HG03565 (cell line): ENCODE results near the gene MPZL3.
"Not testable (repeated sequence)": the region's sequence is repeated elsewhere in the genome, so short reads cannot be mapped to it uniquely, and the experiment has no call there.

ENCODE experiments used
- ATAC-seq: cut with Tn5 transposase; IDR thresholded peaks from one replicate; pipeline ENCODE4 v1.9.1; 2021; ENCODE audit warnings: mild to moderate bottlenecking, moderate library complexity; ENCODE audit not compliant: unreplicated experiment

Gene MPZL3

DNA sequence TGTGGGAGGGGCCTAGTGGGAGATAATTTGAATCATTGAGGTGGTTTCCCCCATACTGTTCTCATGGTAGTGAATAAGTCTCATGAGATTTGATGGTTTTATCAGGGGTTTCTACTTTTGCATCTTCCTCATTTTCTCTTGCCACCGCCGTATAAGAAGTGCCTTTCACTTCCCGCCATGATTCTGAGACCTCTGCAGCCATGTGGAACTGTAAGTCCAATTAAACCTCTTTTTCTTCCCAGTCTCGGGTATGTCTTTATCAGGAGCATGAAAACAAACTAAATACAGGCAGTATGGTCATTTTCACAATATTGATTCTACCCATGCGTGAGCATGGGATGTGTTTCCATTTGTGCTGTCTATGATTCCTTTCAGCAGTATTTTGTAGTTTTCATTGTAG, 59.3 kb downstream of the MPZL3 start:
- not testable (repeated sequence) for ATAC-seq

DNA sequence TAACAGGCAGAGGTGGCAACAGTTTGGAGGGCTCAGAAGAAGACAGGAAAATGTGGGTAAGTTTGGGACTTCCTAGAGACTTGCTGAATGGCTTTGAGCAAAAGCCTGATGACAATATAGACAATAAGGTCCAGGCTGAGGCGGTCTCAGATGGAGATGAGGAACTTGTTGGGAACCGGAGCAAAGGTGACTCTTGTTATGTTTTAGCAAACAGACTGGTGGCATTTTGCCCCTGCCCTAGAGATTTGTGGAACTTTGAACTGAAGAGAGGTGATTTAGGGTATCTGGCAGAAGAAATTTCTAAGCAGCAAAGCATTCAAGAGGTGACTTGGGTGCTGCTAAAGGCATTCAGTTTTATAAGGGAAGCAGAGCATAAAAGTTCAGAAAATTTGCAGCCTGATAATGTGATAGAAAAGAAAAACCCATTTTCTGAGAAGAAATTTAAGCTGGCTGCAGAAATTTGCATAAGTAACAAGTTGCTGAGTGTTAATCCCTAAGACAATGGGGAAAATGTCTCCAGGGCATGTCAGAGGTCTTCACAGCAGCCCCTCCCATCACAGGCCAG, 61.1 kb downstream of the MPZL3 start:
- ATAC-seq: not testable (repeated sequence)

DNA sequence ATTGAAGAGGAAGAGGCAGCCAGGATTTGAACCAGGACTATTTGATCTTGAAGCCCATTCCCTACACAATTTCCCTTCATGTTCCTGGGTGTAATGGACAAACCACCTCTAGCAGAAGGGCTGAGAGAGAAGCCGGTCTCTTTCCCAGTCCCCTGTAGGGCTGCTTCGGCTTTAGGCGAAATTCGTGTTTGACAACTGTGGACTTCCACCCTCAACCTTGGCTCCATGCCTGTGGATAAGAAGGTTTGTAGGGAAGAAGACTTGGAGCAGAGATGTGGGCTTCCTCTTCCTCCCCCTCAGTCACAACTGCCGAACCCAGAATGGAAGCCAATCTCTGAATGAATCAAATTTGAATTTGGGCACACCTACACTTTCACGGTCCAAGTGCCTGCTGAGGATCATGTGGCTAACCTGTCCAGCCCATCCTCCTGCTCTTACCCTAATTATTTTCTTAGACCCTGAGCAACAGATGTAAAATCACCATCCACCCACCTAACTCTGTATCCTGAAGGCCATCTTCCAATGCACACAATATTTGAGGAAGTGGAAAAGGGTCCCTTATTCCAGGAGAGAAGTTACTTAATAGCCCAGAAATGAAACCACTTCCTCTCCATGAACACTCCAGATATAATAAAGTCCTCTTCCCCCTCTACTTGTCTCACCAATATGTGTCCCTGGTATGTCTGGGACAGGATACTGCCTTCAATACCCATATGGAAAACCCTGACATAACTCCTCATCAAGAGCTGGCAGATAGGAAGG, 65.6 kb downstream of the MPZL3 start:
- no peak for ATAC-seq

DNA sequence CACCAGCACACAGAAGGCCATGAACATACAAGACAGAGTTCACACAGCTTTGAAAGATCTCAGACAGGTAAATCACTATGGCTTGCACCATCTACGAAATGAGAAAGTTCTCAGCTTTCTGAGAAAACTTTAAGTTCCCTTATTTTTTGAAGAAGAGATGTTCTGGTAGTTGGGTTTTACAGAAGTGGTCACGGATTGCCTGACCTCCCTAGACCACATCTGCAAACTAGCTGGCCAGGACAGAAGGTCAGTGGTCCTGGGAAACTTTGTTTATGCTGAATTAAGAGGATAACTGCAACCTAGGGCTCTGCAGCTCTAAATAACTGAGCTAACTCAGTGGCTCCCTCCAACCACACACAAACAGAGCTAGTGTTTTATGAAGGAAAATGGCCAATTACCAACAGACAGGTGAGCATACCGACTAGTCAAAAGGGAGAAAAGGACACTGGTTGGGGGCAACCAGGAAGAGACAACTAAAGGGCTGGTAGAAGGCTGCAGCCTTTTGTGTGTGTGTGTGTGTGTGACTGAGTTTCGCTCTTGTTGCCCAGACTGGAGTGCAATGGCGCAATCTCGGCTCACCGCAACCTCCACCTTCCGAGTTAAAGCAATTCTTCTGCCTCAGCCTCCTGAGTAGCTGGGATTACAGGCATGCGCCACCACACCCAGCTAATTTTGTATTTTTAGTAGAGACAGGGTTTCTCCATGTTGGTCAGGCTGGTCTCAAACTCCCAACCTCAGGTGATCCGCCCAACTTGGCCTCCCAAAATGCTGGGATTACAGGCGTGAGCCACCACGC, 67.2 kb downstream of the MPZL3 start:
- ATAC-seq: no peak

DNA sequence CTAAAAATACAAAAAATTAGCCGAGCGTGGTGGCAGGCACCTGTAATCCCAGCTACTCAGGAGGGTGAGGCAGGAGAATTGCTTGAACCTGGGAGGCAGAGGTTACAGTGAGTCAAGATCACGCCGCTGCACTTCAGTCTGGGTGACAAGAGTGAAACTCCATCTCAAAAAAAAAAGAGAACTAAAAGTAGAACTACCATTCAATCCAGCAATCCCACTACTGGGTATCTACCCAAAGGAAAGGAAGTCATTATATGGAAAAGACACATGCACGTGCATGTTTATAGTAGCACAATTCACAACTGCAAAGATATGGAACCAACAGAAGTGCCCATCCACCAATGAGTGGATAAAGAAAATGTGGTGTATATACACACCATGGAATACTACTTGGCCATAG, 68.5 kb downstream of the MPZL3 start:
- ATAC-seq: not testable (repeated sequence)

DNA sequence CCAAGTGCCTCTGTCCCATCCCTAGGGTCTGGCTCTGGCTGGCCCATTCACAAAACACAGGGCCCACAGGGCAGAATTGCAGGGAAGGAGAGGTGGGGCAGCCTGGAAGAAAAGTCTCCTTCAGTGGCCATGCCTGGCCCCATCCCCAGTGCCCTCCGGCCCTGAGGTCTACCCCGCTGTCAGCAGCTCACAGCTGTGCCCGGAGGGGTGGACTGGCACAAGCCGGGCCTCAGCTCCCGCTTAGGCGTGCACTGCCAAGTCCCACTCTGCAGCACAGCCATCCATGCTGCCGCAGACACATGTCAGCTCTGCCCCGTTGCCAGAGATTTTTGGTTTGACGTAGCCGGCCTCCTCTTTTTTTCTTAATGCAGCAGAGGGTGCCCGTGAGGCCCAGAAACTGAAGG, 71.9 kb downstream of the MPZL3 start:
- no peak for ATAC-seq

DNA sequence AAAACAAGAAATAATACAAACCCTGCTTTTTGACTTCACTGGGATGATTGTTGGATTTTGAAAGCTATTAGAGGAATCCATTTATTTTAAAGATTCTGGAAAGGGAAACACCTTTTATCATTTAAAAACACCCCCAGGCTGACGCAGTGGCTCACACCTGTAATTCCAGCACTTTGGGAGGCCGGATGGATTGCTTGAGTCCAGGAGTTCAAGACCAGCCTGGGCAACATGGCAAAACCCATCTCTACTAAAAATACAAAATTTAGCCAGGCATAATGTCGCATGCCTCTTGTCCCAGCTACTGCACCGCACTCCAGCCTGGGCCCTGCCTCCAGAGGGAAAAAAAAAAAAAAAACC, 75.4 kb downstream of the MPZL3 start:
- no peak for ATAC-seq
